GM12891 (cell line): ENCODE data around the gene ORC1.

Experiments used
- DNase-seq: peaks from one replicate; pipeline ENCODE4 v3.0.0; 2011; ENCODE audit warnings: low spot score; ENCODE audit not compliant: insufficient read length
- FAIRE-seq: peaks from 2 replicates; lab custom pipeline; 2011; peaks lifted over from hg19 to GRCh38; lab: Jason Lieb, UNC
- PAX5 ChIP-seq: IDR thresholded peaks from 2 replicates; pipeline ENCODE4 v1.6.1; 2011; ENCODE audit warnings: low read length, moderate library complexity, mild to moderate bottlenecking; ENCODE audit not compliant: insufficient read depth, severe bottlenecking
- POLR2A ChIP-seq: IDR thresholded peaks from 2 replicates; pipeline ENCODE4 v1.6.1; 2011; ENCODE audit warnings: low read depth, low read length, control low read depth
- POLR2AphosphoS5 ChIP-seq: IDR thresholded peaks from 2 replicates; pipeline ENCODE4 v1.6.1; 2011; ENCODE audit warnings: low read depth, low read length, control low read depth
- POU2F2 ChIP-seq: IDR thresholded peaks from 2 replicates; pipeline ENCODE4 v1.6.1; 2011; ENCODE audit warnings: low read depth, mild to moderate bottlenecking, control low read depth, low read length, moderate library complexity
- SPI1 ChIP-seq: IDR thresholded peaks from 2 replicates; pipeline ENCODE4 v1.6.1; 2011; ENCODE audit warnings: low read depth, low read length, control low read depth
- TAF1 ChIP-seq: IDR thresholded peaks from 2 replicates; pipeline ENCODE4 v1.6.1; 2011; ENCODE audit warnings: low read depth, low read length, control low read depth

Gene ORC1

GRCh38 chr1:52424231-52424636, 20.0 kb upstream of the ORC1 start:
- no peak for TF ChIP-seq POU2F2
- TF ChIP-seq SPI1, result peak; percentile 53; the same call in 1 of the 2 replicates
- peak; percentile 26 for FAIRE-seq
- DNase-seq, result no peak

- DNase-seq (no peak), FAIRE-seq (no peak)
- TF ChIP-seq POLR2AphosphoS5, result no peak
- TF ChIP-seq SPI1, result no peak
Observed at GRCh38 chr1:52423771-52424170, 19.5 kb upstream of the ORC1 start.

GRCh38 chr1:52423055-52423454, 18.8 kb upstream of the ORC1 start:
- FAIRE-seq (no peak), DNase-seq (no peak)
- TF ChIP-seq TAF1, result no peak
- TF ChIP-seq SPI1, result no peak
- TF ChIP-seq POU2F2, result no peak
- no peak for TF ChIP-seq POLR2AphosphoS5
- TF ChIP-seq POLR2A, result no peak
- no peak for TF ChIP-seq PAX5

- DNase-seq (no peak), FAIRE-seq (no peak)
- TF ChIP-seq SPI1 (no peak), POU2F2 (no peak), PAX5 (no peak), POLR2AphosphoS5 (no peak), TAF1 (no peak), POLR2A (no peak)
Observed at GRCh38 chr1:52420713-52421112, 16.5 kb upstream of the ORC1 start.

DNA sequence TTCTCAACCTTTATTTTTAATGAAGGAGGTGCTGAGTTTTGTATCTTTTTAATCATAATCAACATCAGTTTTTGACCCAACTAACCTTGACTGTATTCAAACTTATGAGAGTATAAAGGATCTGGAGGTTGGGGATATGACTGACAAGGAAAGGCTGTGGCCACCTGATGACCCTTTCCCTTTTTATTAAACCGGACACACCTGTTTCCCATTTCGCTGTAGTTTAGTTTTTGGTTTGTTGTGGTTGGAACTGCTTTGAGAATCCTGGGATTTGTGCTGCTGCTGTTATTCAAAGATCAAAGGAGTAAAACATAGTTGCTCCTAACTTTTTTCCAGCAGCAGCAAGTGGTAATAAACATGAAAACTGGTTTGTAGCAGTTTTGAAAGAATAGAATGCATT, 12.6 kb upstream of the ORC1 start:
- no peak for FAIRE-seq
- DNase-seq, result no peak
- TF ChIP-seq PAX5 (no peak), SPI1 (no peak), POLR2AphosphoS5 (no peak), POLR2A (no peak), TAF1 (no peak), POU2F2 (no peak)

DNA sequence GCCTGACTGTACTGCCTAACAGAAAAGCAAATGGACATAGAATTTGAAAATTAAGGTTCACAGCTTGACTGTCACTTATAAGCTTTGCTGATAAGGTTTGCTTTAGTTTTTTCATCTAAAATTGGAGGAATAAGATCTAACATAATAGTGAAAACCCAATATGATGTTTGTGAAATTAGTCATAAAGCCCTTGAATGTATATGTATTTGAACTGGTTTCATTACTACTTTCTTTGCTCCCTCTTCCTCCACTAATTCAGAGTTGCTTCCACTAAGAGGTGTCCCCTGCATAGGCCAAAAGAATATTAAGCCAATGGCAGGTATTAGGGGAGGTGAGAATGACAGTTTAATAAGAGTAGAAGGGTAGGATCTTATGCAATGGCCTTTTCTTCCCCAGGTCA, 10.7 kb upstream of the ORC1 start:
- no peak for TF ChIP-seq TAF1
- DNase-seq, result no peak
- FAIRE-seq, result no peak

DNA sequence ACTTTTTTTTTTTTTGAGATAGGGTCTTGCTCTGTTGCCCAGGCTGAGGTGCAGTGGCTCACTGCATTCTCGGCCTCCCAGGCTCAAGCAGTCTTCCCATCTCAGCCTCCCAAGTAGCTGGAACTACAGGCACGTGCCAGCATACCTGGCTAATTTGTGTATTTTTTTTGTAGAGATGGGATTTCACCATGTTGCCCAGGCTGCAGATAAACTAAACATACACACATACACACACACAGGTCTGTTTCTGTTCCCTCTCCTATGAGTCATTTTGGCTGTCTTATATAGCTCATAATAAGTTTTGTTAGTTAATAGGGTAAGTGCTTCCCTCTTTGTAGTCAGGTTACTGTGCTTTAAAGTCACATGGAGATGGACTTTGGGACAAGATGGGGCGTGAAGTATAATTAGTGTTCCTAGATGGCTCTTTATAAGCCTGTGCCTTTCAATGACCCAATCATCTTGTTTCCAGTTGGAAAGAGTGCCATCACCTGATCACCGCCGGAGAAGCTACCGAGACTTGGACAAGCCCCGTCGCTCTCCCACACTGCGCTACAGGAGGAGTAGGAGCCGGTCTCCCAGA, 9.3 kb upstream of the ORC1 start:
- no peak for FAIRE-seq
- no peak for DNase-seq
- no peak for TF ChIP-seq POLR2AphosphoS5
- no peak for TF ChIP-seq POU2F2
- TF ChIP-seq POLR2A, result no peak

- no peak for TF ChIP-seq POLR2A
- no peak for TF ChIP-seq POLR2AphosphoS5
- FAIRE-seq (peak; percentile 5), DNase-seq (no peak)
Observed at GRCh38 chr1:52404975-52405338, 734 bp upstream of the ORC1 start.

DNA sequence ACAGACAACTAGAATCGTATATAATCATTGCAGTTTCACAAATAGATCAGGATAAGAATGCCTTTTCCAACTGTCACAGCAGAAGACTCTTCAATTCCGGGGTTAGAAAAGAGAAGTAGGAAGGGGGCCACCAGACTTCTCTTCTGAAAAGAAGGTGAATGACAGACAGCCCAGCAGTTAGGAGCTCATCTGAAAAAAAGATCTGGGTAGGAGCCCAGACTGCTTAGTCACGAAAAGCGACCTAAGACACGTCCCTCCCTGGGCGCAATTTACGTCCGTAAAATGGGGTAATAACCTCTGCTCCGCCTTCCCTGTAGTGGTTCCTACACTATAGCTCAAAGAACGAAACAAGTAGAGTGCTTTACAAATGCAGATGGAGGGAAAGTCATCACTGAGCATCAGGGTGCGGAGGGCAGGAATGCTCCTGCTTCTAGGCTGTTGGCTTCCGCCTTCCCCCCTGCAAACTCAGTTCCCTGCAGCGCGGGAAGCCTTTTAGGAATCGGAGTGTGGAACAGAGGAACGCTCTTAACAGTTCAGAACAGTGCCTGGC, 582 bp downstream of the ORC1 start:
- TF ChIP-seq PAX5 (no peak), POLR2A (no peak), POLR2AphosphoS5 (no peak), TAF1 (no peak), POU2F2 (no peak), SPI1 (no peak)
- DNase-seq (peak; percentile 36), FAIRE-seq (peak; percentile 62)

GRCh38 chr1:52402860-52403240, 1.4 kb downstream of the ORC1 start:
- FAIRE-seq, result no peak
- no peak for TF ChIP-seq POU2F2
- TF ChIP-seq POLR2A, result no peak
- TF ChIP-seq TAF1, result no peak
- no peak for TF ChIP-seq PAX5
- no peak for TF ChIP-seq POLR2AphosphoS5
- TF ChIP-seq SPI1, result no peak
- DNase-seq, result no peak

- FAIRE-seq (no peak), DNase-seq (no peak)
- TF ChIP-seq PAX5 (no peak), POU2F2 (no peak)
Observed at GRCh38 chr1:52400131-52400530, 4.1 kb downstream of the ORC1 start.

DNA sequence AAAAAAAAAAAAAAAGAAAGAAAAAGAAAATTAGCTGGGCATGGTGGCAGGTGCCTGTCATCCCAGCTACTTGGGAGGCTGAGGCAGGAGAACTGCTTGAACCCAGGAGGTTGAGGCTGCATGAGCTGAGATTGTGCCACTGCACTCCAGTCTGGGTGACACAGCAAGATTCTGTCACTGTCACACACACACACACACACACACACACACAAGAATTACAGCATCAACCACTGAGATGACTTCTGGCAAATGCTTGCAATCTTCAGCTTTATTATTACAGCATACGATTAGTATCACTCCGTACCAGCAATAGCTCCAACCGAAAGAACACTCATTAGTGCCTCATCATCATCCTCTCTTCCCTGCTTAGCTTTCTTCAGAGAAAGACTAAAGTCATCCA, 4.6 kb downstream of the ORC1 start:
- FAIRE-seq, result no peak
- no peak for TF ChIP-seq POLR2A
- no peak for DNase-seq
